Endodermal cell (in vitro differentiated cells): ENCODE results near the gene PEAR1. TPM values are rescaled to one million over a fixed set of nuclear protein-coding genes. Genes with fewer than 3 reads are reported as not detected.

ENCODE experiments used
- DNase-seq: peaks from one replicate; pipeline ENCODE4 v3.0.0-alpha.2; 2017
- H3K27ac ChIP-seq: 2 replicates; pipeline ENCODE4 v1.5.1; 2013; ENCODE audit warnings: mild to moderate bottlenecking, low read depth, low read length, moderate library complexity
- H3K27me3 ChIP-seq: 2 replicates; pipeline ENCODE4 v1.6.1; 2013; ENCODE audit warnings: mild to moderate bottlenecking, low read length, moderate library complexity; ENCODE audit not compliant: insufficient read depth, control insufficient read depth, poor library complexity, severe bottlenecking
- H3K36me3 ChIP-seq: 2 replicates; pipeline ENCODE4 v1.7.0; 2013; ENCODE audit warnings: mild to moderate bottlenecking, low read length, moderate library complexity; ENCODE audit not compliant: control insufficient read depth, insufficient read depth
- H3K4me1 ChIP-seq: one replicate; pipeline ENCODE4 v1.7.0; 2013; ENCODE audit warnings: low read length; ENCODE audit not compliant: control insufficient read depth, insufficient read depth
- H3K4me3 ChIP-seq: 2 replicates; pipeline ENCODE4 v1.5.1; 2013; ENCODE audit warnings: mild to moderate bottlenecking, low read length, moderate library complexity
- H3K9ac ChIP-seq: 2 replicates; pipeline ENCODE4 v1.6.1; 2013; ENCODE audit warnings: mild to moderate bottlenecking, low read length, moderate library complexity; ENCODE audit not compliant: poor library complexity, severe bottlenecking; ENCODE audit errors: extremely low read depth
- H3K9me3 ChIP-seq: 2 replicates; pipeline ENCODE4 v1.6.1; 2013; ENCODE audit warnings: mild to moderate bottlenecking, low read length, moderate library complexity; ENCODE audit not compliant: control insufficient read depth
- H3K27ac Mint-ChIP-seq: 2 replicates; pipeline ENCODE4 v1.8.0; 2020; ENCODE audit warnings: mixed read lengths
- H3K27me3 Mint-ChIP-seq: 2 replicates; pipeline ENCODE4 v1.8.0; 2021; ENCODE audit warnings: mild to moderate bottlenecking, mixed read lengths; ENCODE audit not compliant: insufficient read depth
- H3K36me3 Mint-ChIP-seq: 2 replicates; pipeline ENCODE4 v1.8.0; 2020; ENCODE audit warnings: low read depth, mixed read lengths
- H3K4me1 Mint-ChIP-seq: 2 replicates; pipeline ENCODE4 v1.8.0; 2020; ENCODE audit warnings: mixed read lengths
- H3K4me3 Mint-ChIP-seq: 2 replicates; pipeline ENCODE4 v1.8.0; 2020; ENCODE audit warnings: mild to moderate bottlenecking, moderate library complexity, mixed read lengths
- H3K9me3 Mint-ChIP-seq: 2 replicates; pipeline ENCODE4 v1.8.0; 2020; ENCODE audit warnings: mild to moderate bottlenecking, mixed read lengths
- WGBS, 2 experiments: methylation state at CpG; one replicate each; pipeline versions ENCODE4 v1.1.5 to v1.1.7; 2013; ENCODE audit warnings: missing lambda C conversion rate in 2 of 2, mixed read lengths in 1 of 2; ENCODE audit not compliant: insufficient coverage in 1 of 2, insufficient read length in 1 of 2; 5-methylcytosine and 5-hydroxymethylcytosine counted together
- microRNA-seq: library from miRNA; unstranded; fragments of <30 nt; microRNA quantifications from one replicate; pipeline ENCODE4 v1.2.0, GENCODE V29; 2020; ENCODE audit warnings: borderline microRNAs expressed
- total RNA-seq, 2 donors: library from RNA; stranded (reverse); fragmentation: NEBNext Ultra II Directional in 1 of 2; extraction: Animal tissue kit (Norgen Biotek cat#: 25700) in 1 of 2; gene quantifications; 2 replicates in 1 of 2; 3 replicates in 1 of 2; pipeline ENCODE4 v1.2.1, GENCODE V29; 2021
- TF ChIP-seq, protein P1 (sequence below): fragments of 200-600 bp; sonication (generic); conservative IDR thresholded peaks from 2 replicates; pipeline ENCODE4 v1.5.0; 2021; ENCODE audit warnings: antibody characterized with exemption, mild to moderate bottlenecking

PEAR1 gene
- total RNA-seq, 2 donors from 2014 or later, result 0.29 to 0.53 TPM

DNA sequence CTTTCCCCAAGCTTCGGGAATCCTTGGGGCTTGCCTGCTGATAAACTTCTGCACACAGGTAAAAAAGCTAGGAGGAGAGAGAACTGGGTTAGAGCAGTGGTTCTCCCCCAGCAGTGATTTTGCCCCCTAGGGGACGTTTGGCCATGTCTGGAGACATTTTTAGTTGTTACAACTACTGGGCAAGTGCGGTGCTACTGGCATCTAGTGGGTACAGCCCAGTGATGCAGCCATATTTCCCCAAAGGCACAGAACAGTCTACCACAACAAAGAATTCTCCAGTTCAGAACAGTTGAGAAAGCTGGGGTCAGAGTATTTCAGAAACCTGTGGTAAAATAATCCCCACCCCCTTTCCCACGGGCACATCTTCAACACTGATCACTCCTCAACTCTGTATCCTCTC is 68.2 kb downstream of the PEAR1 start:
- peaks cover 93% of the 10 kb centered on the region for H3K36me3 ChIP-seq
- H3K4me1 ChIP-seq, result no peaks in the 10 kb centered on the region
- H3K9me3 Mint-ChIP-seq, result no peaks in the 10 kb centered on the region
- no peaks in the 10 kb centered on the region for H3K27me3 Mint-ChIP-seq
- H3K4me3 ChIP-seq, result no peak overlapping the region
- peaks cover 88% of the 10 kb centered on the region for H3K36me3 Mint-ChIP-seq
- H3K27ac ChIP-seq, result no peak overlapping the region
- H3K9ac ChIP-seq, result no peak overlapping the region
- H3K4me3 Mint-ChIP-seq, result no peak overlapping the region
- no peaks in the 10 kb centered on the region for H3K27me3 ChIP-seq
- DNase-seq, result no peak
- no peak overlapping the region for H3K27ac Mint-ChIP-seq
- no peaks in the 10 kb centered on the region for H3K4me1 Mint-ChIP-seq
- no peaks in the 10 kb centered on the region for H3K9me3 ChIP-seq
- TF ChIP-seq, protein P1, sequence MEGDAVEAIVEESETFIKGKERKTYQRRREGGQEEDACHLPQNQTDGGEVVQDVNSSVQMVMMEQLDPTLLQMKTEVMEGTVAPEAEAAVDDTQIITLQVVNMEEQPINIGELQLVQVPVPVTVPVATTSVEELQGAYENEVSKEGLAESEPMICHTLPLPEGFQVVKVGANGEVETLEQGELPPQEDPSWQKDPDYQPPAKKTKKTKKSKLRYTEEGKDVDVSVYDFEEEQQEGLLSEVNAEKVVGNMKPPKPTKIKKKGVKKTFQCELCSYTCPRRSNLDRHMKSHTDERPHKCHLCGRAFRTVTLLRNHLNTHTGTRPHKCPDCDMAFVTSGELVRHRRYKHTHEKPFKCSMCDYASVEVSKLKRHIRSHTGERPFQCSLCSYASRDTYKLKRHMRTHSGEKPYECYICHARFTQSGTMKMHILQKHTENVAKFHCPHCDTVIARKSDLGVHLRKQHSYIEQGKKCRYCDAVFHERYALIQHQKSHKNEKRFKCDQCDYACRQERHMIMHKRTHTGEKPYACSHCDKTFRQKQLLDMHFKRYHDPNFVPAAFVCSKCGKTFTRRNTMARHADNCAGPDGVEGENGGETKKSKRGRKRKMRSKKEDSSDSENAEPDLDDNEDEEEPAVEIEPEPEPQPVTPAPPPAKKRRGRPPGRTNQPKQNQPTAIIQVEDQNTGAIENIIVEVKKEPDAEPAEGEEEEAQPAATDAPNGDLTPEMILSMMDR, result peak; percentile 65
- 78 to 89% methylated on average over 4 of the region's 4 CpGs for WGBS, 2 experiments

DNA sequence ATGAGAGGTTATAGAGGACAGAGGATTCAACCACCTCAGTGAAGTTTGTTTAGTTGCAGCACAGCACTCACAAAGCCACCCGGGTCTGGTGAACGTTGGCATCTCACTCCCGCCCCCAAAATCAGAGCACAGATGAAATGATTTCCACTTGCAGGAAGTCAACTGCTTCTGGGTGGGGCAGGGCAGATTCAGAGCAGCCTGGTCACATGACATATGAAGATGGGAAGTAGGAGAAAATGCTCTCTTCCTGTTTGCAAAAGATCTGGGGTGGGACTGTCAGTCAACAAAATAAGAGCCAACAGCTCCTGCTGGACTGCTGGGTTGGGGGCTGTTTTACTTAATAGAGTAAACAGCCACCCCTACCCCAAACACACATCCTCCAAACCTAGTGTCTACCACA is 70.1 kb downstream of the PEAR1 start:
- no peak for DNase-seq
- TF ChIP-seq, protein P1, result no peak
- H3K27ac ChIP-seq, result no peak overlapping the region
- H3K4me1 Mint-ChIP-seq, result no peaks in the 10 kb centered on the region
- no peak overlapping the region for H3K27ac Mint-ChIP-seq
- peaks cover 85% of the 10 kb centered on the region for H3K36me3 Mint-ChIP-seq
- H3K4me1 ChIP-seq, result no peaks in the 10 kb centered on the region
- no peaks in the 10 kb centered on the region for H3K9me3 ChIP-seq
- no peak overlapping the region for H3K4me3 Mint-ChIP-seq
- peaks cover 94% of the 10 kb centered on the region for H3K36me3 ChIP-seq
- no peaks in the 10 kb centered on the region for H3K27me3 ChIP-seq
- no peak overlapping the region for H3K9ac ChIP-seq
- no peak overlapping the region for H3K4me3 ChIP-seq
- 91 to 96% methylated on average over 3 of the region's 3 CpGs for WGBS, 2 experiments
- no peaks in the 10 kb centered on the region for H3K9me3 Mint-ChIP-seq
- no peaks in the 10 kb centered on the region for H3K27me3 Mint-ChIP-seq

DNA sequence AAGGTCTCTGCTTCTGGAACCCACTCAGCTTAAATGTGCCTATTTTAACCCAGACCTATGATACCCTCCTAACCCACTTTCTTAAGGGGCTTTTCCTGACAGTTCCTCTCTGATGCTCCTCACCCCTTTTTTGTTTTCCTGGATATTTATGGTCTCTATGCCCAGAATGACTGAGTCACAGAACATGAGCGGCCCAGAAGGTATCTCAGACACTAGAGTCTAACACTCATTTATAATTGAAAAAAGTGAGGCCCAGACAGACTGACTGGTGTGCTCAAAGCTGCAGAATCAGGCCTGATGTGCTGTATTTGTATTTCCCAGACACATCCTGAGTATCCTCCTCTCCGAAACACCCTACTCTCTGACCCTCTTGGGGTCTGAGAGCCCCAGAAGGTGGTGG is 70.9 kb downstream of the PEAR1 start:
- Histone ChIP-seq H3K4me3 (no peak overlapping the region), H3K36me3 (peaks cover 95% of the 10 kb centered on the region), H3K27me3 (no peaks in the 10 kb centered on the region), H3K9ac (no peak overlapping the region), H3K4me1 (no peaks in the 10 kb centered on the region), H3K27ac (no peak overlapping the region), H3K9me3 (no peaks in the 10 kb centered on the region)
- no peak overlapping the region for H3K4me3 Mint-ChIP-seq
- H3K9me3 Mint-ChIP-seq, result no peaks in the 10 kb centered on the region
- no peaks in the 10 kb centered on the region for H3K27me3 Mint-ChIP-seq
- H3K4me1 Mint-ChIP-seq, result no peaks in the 10 kb centered on the region
- H3K27ac Mint-ChIP-seq, result no peak overlapping the region
- no peak for DNase-seq
- WGBS, 2 experiments, result 90% methylated on average over 2 of the region's 2 CpGs; no CpG with 5 or more reads in 1 of the 2 experiments
- TF ChIP-seq, protein P1, result no peak
- H3K36me3 Mint-ChIP-seq, result peaks cover 85% of the 10 kb centered on the region

Small RNAs within 50 kb of the gene (microRNA-seq; reads per million reads assigned to microRNA genes)
- 0.59 reads per million for gene MIR765

Other genes with a start within 250 kb of the PEAR1 start
- gene NES, start 216.3 kb upstream of the PEAR1 start, total RNA-seq, result 100 to 1,000 TPM in 1 of 2 donors, 10 to 100 TPM in 1; 65.8 to 103 TPM
- 100 to 1,000 TPM; 243 to 780 TPM for gene CRABP2, start 188.1 kb upstream of the PEAR1 start, total RNA-seq
- 10 to 100 TPM; 25.9 to 35.5 TPM for gene METTL25B, start 165.2 kb upstream of the PEAR1 start, total RNA-seq
- gene ISG20L2, start 165.0 kb upstream of the PEAR1 start, total RNA-seq, result 10 to 100 TPM; 37.2 to 39.9 TPM
- gene MRPL24, start 152.6 kb upstream of the PEAR1 start, total RNA-seq, result 10 to 100 TPM; 32.2 to 35.5 TPM
- gene HDGF, start 142.0 kb upstream of the PEAR1 start, total RNA-seq, result 100 to 1,000 TPM; 493 to 495 TPM
- 100 to 1,000 TPM; 108 to 111 TPM for gene PRCC, start 126.2 kb upstream of the PEAR1 start, total RNA-seq
- 1 to 10 TPM; 2.4 to 7.7 TPM for gene SH2D2A, start 76.9 kb upstream of the PEAR1 start, total RNA-seq
- gene INSRR, start 34.6 kb upstream of the PEAR1 start, total RNA-seq, result under 1 TPM; 0.07 to 0.09 TPM
- under 1 TPM; 0.44 to 0.82 TPM for gene NTRK1, start 32.9 kb upstream of the PEAR1 start, total RNA-seq
- gene LRRC71, start 26.9 kb downstream of the PEAR1 start, total RNA-seq, result not detected
- gene ARHGEF11, start 152.0 kb downstream of the PEAR1 start, total RNA-seq, result 10 to 100 TPM; 54.2 to 56.5 TPM
- gene ETV3L, start 206.1 kb downstream of the PEAR1 start, total RNA-seq, result under 1 TPM in 1 of 2 donors, not detected in 1; 0.26 TPM
- 10 to 100 TPM; 26.9 to 40.6 TPM for gene ETV3, start 244.7 kb downstream of the PEAR1 start, total RNA-seq